Heart right ventricle (tissue), 16 donors: ENCODE data around the gene CHMP3. TPM values are rescaled to one million over a fixed set of nuclear protein-coding genes. Genes with fewer than 3 reads are reported as not detected.

ENCODE experiments used
- ATAC-seq, 8 donors: fragments of 200-7000 bp; cut with Tn5 transposase; one replicate each; pipeline ENCODE4 v1.9.1; 2020; ENCODE audit warnings: mild to moderate bottlenecking in 8 of 8, moderate library complexity in 8 of 8, moderate number of reproducible peaks in 1 of 8
- DNase-seq, 2 donors: peaks; one replicate each; pipeline ENCODE4 v3.0.0-alpha.2; 2020
- H3K27ac ChIP-seq, 10 donors: fragments of 200-600 bp; sonication (generic) in 2 of 10; one replicate each; pipeline versions ENCODE4 v1.5.0 to v1.8.0; 2020 to 2022; ENCODE audit warnings: mild to moderate bottlenecking in 3 of 10
- H3K27me3 ChIP-seq, 7 donors: fragments of 200-600 bp; one replicate each; pipeline ENCODE4 v1.8.0; 2021 to 2022; ENCODE audit warnings: mild to moderate bottlenecking in 2 of 7
- H3K36me3 ChIP-seq, 9 donors: fragments of 200-600 bp; sonication (generic) in 1 of 9; one replicate each; pipeline versions ENCODE4 v1.5.0 to v1.8.0; 2020 to 2022; ENCODE audit warnings: mild to moderate bottlenecking in 2 of 9
- H3K4me1 ChIP-seq, 9 donors: fragments of 200-600 bp; sonication (generic) in 1 of 9; one replicate each; pipeline versions ENCODE4 v1.5.0 to v1.8.0; 2020 to 2022; ENCODE audit warnings: mild to moderate bottlenecking in 4 of 9
- H3K4me3 ChIP-seq, 10 donors: fragments of 200-600 bp; sonication (generic) in 2 of 10; one replicate each; pipeline versions ENCODE4 v1.5.0 to v1.8.0; 2020 to 2022; ENCODE audit warnings: mild to moderate bottlenecking in 7 of 10, moderate library complexity in 2 of 10
- H3K9me3 ChIP-seq, 11 donors: fragments of 200-600 bp in 10 of 11; sonication (generic) in 2 of 11; one replicate each; pipeline versions ENCODE4 v1.5.0 to v1.8.0; 2013 to 2022; ENCODE audit warnings: mild to moderate bottlenecking in 2 of 11, control low read depth in 1 of 11, moderate library complexity in 1 of 11
- WGBS, 2 donors: extraction: QIAGEN DNeasy Blood & Tissue Kit; methylation state at CpG; one replicate each; pipeline ENCODE4 v1.1.7; 2013; ENCODE audit warnings: inconsistent platforms in 1 of 2; 5-methylcytosine and 5-hydroxymethylcytosine counted together
- intact Hi-C, 10 donors: fragments of 100-400 bp; cut with DNase I; formaldehyde crosslinking; loops; one replicate each; pipeline versions ENCODE4 v1.11.1 to v1.14.2; 2022
- polyA plus RNA-seq, 2 donors: library from polyadenylated mRNA; stranded (reverse); fragments of 200-250 nt; gene quantifications; one replicate each; pipeline ENCODE4 v1.2.3, GENCODE V29; 2013
- total RNA-seq, 10 donors: library from RNA; stranded (reverse); fragmentation: NEBNext Ultra II Directional in 3 of 10; extraction: Animal tissue kit (Norgen Biotek cat#: 25700) in 3 of 10; gene quantifications; one replicate each; pipeline versions ENCODE4 v1.2.1 to v1.2.4, GENCODE V29; 2021 to 2023
- TF ChIP-seq, protein P1 (sequence below), 9 donors: fragments of 200-600 bp; sonication (generic) in 2 of 9; IDR thresholded peaks; one replicate each; pipeline versions ENCODE4 v1.5.0 to v1.8.0; 2021 to 2022; ENCODE audit warnings: antibody characterized with exemption in 9 of 9, mild to moderate bottlenecking in 5 of 9, moderate library complexity in 1 of 9
- donor health status: Arrhythmogenic right ventricular cardiomyopathy.
- donor health status: ischemic (EF 13 %, LVEDD 7.1; RV severe dilation, severe dysfunction).
- donor health status: healthy with polysubstance abuse.
- donor health status: DM: no; HTN: yes; CAD: no.
- donor health status: DM: no; HTN: no; CAD: no.
- donor health status: ischemic (EF 25% LVEDD 6.9; RV normal size, moderate dysfunction).
- donor health status: ischemic (EF 25% LVEDD 5.7; RV mildly dilated, moderate dysfunction).
- donor health status: healthy.
- donor health status: DM: yes; HTN: yes; CAD: no.
- donor health status: Ischemic cardiomyopathy.
- donor health status: ischemic (EF 35%, LVEDD 5.7; RV mildly dilated, moderate dysfunction).
- donor health status: nonischemic (EF 11% LVEDD 7.7; RV severe dilation, severe dysfunction).
- donor health status: DM: yes; HTN: yes; CAD: no.
- donor health status: PGD.
- donor health status: ischemic (EF 29% LVEDD 5.4; RV normal size, mild dysfunction).
- donor health status: nonischemic (EF 23%, LVEDD 6.1; RV moderate dilation, normal function).

The CHMP3 gene
- total and polyA plus RNA-seq, 12 donors: 31.3 to 180 (median 158) TPM

DNA sequence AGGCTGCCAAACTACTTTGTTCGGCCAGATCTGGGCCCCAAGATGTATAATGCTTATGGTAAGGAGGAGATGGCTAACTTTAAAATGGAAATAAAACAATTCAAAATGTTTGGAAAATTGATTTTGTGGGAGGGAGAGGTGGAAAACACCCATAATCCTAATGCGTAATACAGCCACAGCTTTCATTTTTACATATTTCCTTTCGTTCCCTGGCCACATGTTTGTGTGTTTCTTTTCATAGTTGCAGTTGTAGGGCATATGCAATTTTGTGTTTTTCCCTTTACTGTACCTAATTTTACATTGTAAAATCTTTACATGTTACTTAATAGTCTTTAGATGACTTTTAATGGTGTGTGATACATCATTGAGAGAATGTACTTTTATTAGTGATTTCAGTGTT, 77.4 kb downstream of the CHMP3 start:
- no peaks in the 10 kb centered on the region for H3K27me3 ChIP-seq
- ATAC-seq (no peak), DNase-seq (no peak)
- no peaks in the 10 kb centered on the region for H3K9me3 ChIP-seq
- H3K4me3 ChIP-seq: no peak overlapping the region
- TF ChIP-seq, protein P1, sequence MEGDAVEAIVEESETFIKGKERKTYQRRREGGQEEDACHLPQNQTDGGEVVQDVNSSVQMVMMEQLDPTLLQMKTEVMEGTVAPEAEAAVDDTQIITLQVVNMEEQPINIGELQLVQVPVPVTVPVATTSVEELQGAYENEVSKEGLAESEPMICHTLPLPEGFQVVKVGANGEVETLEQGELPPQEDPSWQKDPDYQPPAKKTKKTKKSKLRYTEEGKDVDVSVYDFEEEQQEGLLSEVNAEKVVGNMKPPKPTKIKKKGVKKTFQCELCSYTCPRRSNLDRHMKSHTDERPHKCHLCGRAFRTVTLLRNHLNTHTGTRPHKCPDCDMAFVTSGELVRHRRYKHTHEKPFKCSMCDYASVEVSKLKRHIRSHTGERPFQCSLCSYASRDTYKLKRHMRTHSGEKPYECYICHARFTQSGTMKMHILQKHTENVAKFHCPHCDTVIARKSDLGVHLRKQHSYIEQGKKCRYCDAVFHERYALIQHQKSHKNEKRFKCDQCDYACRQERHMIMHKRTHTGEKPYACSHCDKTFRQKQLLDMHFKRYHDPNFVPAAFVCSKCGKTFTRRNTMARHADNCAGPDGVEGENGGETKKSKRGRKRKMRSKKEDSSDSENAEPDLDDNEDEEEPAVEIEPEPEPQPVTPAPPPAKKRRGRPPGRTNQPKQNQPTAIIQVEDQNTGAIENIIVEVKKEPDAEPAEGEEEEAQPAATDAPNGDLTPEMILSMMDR (IDR thresholded peaks at IDR 0.05): no peak
- intact Hi-C loops: no loop called here
- 89 to 91% methylated on average over 3 of the region's 3 CpGs for WGBS, 2 donors
- H3K36me3 ChIP-seq: peaks cover 0 to 100% (median 81%) of the 10 kb centered on the region in 9 donors
- H3K27ac ChIP-seq: no peak overlapping the region
- H3K4me1 ChIP-seq: peaks cover 0 to 58% (median 20%) of the 10 kb centered on the region in 9 donors

DNA sequence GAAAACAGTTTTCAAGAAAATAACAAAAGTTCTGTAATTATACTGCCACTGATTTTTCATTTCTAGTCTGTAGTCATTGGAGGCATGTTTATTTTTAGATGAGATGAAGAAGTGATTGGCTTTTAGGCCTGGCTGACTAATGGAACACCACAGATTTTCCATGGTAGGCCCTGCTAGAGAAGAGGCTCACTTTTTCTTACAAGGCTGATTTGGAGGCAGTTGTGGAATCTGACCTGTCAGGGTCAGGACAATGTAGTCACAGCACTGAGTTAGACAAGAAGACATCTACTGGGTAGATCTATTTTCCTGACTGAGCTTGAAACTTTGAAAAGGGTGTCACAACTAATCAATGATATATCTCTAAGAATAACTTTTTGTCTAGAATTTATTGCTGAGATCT, 78.1 kb downstream of the CHMP3 start:
- no peaks in the 10 kb centered on the region for H3K9me3 ChIP-seq
- no peaks in the 10 kb centered on the region for H3K27me3 ChIP-seq
- DNase-seq (no peak), ATAC-seq (peak in 1 of 8 donors; percentile 36)
- peaks cover 0 to 100% (median 81%) of the 10 kb centered on the region in 9 donors for H3K36me3 ChIP-seq
- TF ChIP-seq, protein P1 (IDR thresholded peaks at IDR 0.05): no peak
- intact Hi-C loops: no loop called here
- H3K4me1 ChIP-seq: peaks cover 0 to 58% (median 23%) of the 10 kb centered on the region in 9 donors
- no peak overlapping the region for H3K27ac ChIP-seq
- H3K4me3 ChIP-seq: no peak overlapping the region

DNA sequence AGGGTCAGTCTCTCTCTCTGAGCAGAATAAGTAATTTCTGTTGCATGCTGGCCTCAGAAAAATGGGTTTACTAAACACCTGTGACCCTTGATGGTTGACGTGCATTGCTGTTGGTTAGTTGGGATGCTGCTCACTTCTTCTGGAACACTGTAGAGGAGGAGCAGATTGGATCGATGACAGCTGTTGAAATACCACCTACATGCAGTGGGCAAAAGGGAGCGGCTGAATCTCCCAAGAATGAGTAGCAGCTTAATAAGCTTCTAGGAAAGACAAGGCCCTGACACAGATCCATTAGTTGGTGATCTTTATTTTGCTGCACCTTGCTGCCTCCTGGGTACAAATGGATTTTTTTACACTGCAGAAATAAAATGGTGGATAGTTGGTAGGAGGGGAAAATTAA, 78.9 kb downstream of the CHMP3 start:
- Histone ChIP-seq H3K36me3 (peaks cover 0 to 100% (median 81%) of the 10 kb centered on the region in 9 donors), H3K27me3 (no peaks in the 10 kb centered on the region), H3K9me3 (no peaks in the 10 kb centered on the region), H3K27ac (no peak overlapping the region), H3K4me1 (peaks cover 0 to 60% (median 29%) of the 10 kb centered on the region in 9 donors), H3K4me3 (no peak overlapping the region)
- intact Hi-C loops: no loop called here
- TF ChIP-seq, protein P1 (IDR thresholded peaks at IDR 0.05): no peak
- DNase-seq (no peak), ATAC-seq (no peak)
- WGBS, 2 donors: 91% methylated on average over 3 of the region's 3 CpGs

DNA sequence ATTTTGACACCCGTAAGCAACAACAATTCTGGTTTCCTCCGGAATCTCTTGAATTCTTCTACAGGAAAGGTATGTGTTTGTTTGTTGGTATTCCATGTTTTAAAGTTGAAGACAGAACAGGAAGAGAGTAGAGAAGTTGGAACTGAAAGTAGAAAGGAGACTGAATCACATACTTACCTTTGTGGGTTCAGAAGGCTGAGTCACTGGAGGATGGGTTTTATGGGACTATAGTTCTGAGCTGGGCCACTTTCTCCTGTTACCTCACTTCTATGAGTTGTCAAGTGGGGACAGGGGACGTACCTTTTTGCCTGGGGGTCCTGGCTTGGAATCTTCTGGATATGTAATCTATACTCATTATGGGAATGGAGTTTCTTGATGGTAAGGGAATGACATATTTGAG, 81.2 kb downstream of the CHMP3 start:
- ATAC-seq: no peak
- WGBS, 2 donors: 90 to 92% methylated on average over 3 of the region's 3 CpGs
- H3K4me3 ChIP-seq: no peak overlapping the region
- intact Hi-C loops: no loop called here
- TF ChIP-seq, protein P1 (IDR thresholded peaks at IDR 0.05): no peak
- H3K4me1 ChIP-seq: peaks cover 3 to 60% (median 25%) of the 10 kb centered on the region in 9 donors
- peaks cover 0 to 100% (median 81%) of the 10 kb centered on the region in 9 donors for H3K36me3 ChIP-seq
- H3K9me3 ChIP-seq: no peaks in the 10 kb centered on the region
- no peaks in the 10 kb centered on the region for H3K27me3 ChIP-seq
- peak overlapping the region in 6 of 10 donors; percentile 11 to 46 (median 27) for H3K27ac ChIP-seq
- DNase-seq: no peak
